Fibroblast of lung (primary cell): Measurements from ENCODE around the gene VIPR2. TPM values are rescaled to one million over a fixed set of nuclear protein-coding genes. Genes with fewer than 3 reads are reported as not detected.

Source experiments
- DNase-seq, 2 donors: peaks; one replicate each; pipeline versions ENCODE4 v3.0.0 to v3.0.0-alpha.2; 2010; ENCODE audit warnings: low read depth in 2 of 2
- H2AFZ ChIP-seq: 2 replicates; pipeline ENCODE4 v1.5.1; 2012; ENCODE audit warnings: low read length, control low read depth, inconsistent platforms
- H3K27ac ChIP-seq: 2 replicates; pipeline ENCODE4 v1.5.1; 2011; ENCODE audit warnings: low read length, control low read depth; ENCODE audit not compliant: insufficient read depth
- H3K27me3 ChIP-seq: 2 replicates; pipeline ENCODE4 v1.5.1; 2011; ENCODE audit warnings: mild to moderate bottlenecking, low read length; ENCODE audit not compliant: control insufficient read depth, insufficient read depth
- H3K36me3 ChIP-seq: 2 replicates; pipeline ENCODE4 v1.5.1; 2011; ENCODE audit warnings: low read length; ENCODE audit not compliant: control insufficient read depth, insufficient read depth
- H3K4me1 ChIP-seq: 2 replicates; pipeline ENCODE4 v1.5.1; 2011; ENCODE audit warnings: low read length; ENCODE audit not compliant: control insufficient read depth, insufficient read depth; ENCODE audit errors: extremely low read depth
- H3K4me2 ChIP-seq: 2 replicates; pipeline ENCODE4 v1.5.1; 2011; ENCODE audit warnings: low read length, control low read depth; ENCODE audit not compliant: insufficient read depth; ENCODE audit errors: extremely low read depth
- H3K4me3 ChIP-seq, 4 experiments: fragments of 200-600 bp in 1 of 4; sonication (generic) in 1 of 4; replicated peaks in 1 of 4; 2 replicates each; pipeline ENCODE4 v1.5.1; 2011 to 2016; ENCODE audit warnings: low read length in 4 of 4, low read depth in 3 of 4, mild to moderate bottlenecking in 3 of 4, control low read depth in 2 of 4, inconsistent platforms in 1 of 4, mixed read lengths in 1 of 4; ENCODE audit not compliant: insufficient read depth in 1 of 4; ENCODE audit errors: control extremely low read depth in 1 of 4
- H3K79me2 ChIP-seq: 2 replicates; pipeline ENCODE4 v1.5.1; 2012; ENCODE audit warnings: mild to moderate bottlenecking, low read length, inconsistent platforms; ENCODE audit not compliant: control insufficient read depth, insufficient read depth
- H3K9ac ChIP-seq: 2 replicates; pipeline ENCODE4 v1.5.1; 2011; ENCODE audit warnings: mild to moderate bottlenecking, low read length, control low read depth; ENCODE audit not compliant: insufficient read depth
- H3K9me3 ChIP-seq: 2 replicates; pipeline ENCODE4 v1.5.1; 2012; ENCODE audit warnings: low read depth, low read length; ENCODE audit not compliant: control insufficient read depth, insufficient read depth
- H4K20me1 ChIP-seq: 2 replicates; pipeline ENCODE4 v1.5.1; 2011; ENCODE audit warnings: low read length; ENCODE audit not compliant: control insufficient read depth, insufficient read depth; ENCODE audit errors: extremely low read depth
- EZH2 ChIP-seq: IDR thresholded peaks from 2 replicates; pipeline ENCODE4 v1.5.1; 2012; ENCODE audit warnings: low read length, control low read depth, mild to moderate bottlenecking; ENCODE audit errors: missing control alignments
- polyA plus RNA-seq, 2 donors: library from polyadenylated mRNA; depleted of rRNA in 1 of 2; stranded (reverse) in 1 of 2; unstranded in 1 of 2; fragments of >200 nt; gene quantifications; 2 replicates each; pipeline ENCODE4 v1.2.1, GENCODE V29; 2011 to 2012; ENCODE audit warnings: missing spikeins in 1 of 2
- total RNA-seq: library from RNA; depleted of rRNA; stranded (reverse); fragments of >200 nt; gene quantifications from 2 replicates; pipeline ENCODE4 v1.2.1, GENCODE V29; 2014
- TF ChIP-seq, protein P1 (sequence below), 2 donors: IDR thresholded peaks in 1 of 2; conservative IDR thresholded peaks in 1 of 2; 1 replicate in 1 of 2; 2 replicates in 1 of 2; pipeline ENCODE4 v1.5.1; 2011 to 2012; ENCODE audit warnings: low read length in 2 of 2, control low read depth in 1 of 2, inconsistent platforms in 1 of 2, low read depth in 1 of 2, mild to moderate bottlenecking in 1 of 2

The VIPR2 gene
- total and polyA plus RNA-seq, 2 donors (not counting 1 experiment from before 2014, with no cell fraction given): not detected

- no peaks in the 10 kb centered on the region for H3K4me1 ChIP-seq
- DNase-seq: no peak
- H3K27ac ChIP-seq: no peak overlapping the region
- no peak overlapping the region for H3K9ac ChIP-seq
- no peak overlapping the region for H3K4me3 ChIP-seq
- no peak overlapping the region for H3K4me2 ChIP-seq
- H3K36me3 ChIP-seq: no peaks in the 10 kb centered on the region
- H3K79me2 ChIP-seq: no peaks in the 10 kb centered on the region
- no peak for TF ChIP-seq EZH2
- TF ChIP-seq, protein P1, sequence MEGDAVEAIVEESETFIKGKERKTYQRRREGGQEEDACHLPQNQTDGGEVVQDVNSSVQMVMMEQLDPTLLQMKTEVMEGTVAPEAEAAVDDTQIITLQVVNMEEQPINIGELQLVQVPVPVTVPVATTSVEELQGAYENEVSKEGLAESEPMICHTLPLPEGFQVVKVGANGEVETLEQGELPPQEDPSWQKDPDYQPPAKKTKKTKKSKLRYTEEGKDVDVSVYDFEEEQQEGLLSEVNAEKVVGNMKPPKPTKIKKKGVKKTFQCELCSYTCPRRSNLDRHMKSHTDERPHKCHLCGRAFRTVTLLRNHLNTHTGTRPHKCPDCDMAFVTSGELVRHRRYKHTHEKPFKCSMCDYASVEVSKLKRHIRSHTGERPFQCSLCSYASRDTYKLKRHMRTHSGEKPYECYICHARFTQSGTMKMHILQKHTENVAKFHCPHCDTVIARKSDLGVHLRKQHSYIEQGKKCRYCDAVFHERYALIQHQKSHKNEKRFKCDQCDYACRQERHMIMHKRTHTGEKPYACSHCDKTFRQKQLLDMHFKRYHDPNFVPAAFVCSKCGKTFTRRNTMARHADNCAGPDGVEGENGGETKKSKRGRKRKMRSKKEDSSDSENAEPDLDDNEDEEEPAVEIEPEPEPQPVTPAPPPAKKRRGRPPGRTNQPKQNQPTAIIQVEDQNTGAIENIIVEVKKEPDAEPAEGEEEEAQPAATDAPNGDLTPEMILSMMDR (conservative IDR thresholded peaks at IDR 0.05 in 1 of 2, IDR thresholded peaks at IDR 0.05 in 1 of 2; ENCODE audit: low read depth in 1 of 2, low read length in 2 of 2): no peak
- no peaks in the 10 kb centered on the region for H3K27me3 ChIP-seq
- H2AFZ ChIP-seq: no peak overlapping the region
- no peaks in the 10 kb centered on the region for H4K20me1 ChIP-seq
- no peaks in the 10 kb centered on the region for H3K9me3 ChIP-seq
Observed at GRCh38 chr7:159099711-159100231, 44.9 kb downstream of the VIPR2 start.

DNA sequence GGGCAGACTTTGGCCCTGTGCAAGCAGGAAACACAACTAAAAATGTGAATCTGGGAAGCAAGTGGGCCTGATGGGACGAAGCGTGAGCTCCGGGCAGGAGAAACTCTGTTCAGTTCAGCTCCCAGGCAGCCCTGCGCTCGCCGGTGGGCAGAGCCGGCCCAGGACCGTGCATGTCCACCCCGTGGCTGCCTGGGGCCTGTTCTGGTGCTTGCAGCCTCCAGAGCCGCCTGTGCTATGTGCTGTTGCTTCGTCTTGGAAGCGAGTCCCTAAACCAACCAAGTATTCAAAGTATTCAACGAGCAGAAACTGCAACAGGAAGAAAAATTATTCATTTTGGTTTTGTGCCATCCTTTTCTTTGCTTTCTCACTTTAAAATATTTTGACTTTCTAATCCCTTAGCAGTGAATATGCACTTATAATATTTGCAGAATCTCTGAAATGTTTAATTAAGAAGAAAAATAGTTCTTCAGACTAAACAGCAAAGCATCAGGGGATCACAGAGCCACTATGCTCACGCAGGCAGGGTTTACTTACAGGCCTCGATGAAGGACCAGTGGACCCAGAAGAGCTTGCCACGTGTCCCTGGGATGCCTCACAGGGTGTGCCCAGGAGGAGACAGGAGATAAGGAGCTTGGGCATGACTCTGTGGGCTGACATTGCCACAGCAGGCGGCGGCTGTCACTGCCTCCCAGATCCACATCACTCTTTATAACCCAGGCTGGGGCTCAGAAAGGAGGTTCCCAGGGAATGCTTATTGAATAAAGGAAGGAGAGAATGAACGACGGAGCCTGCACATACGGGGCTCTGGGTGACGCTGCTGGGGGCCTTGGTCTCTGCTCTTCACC lies 45.6 kb downstream of the VIPR2 start:
- no peak overlapping the region for H3K4me3 ChIP-seq
- DNase-seq: no peak
- no peaks in the 10 kb centered on the region for H4K20me1 ChIP-seq
- no peaks in the 10 kb centered on the region for H3K79me2 ChIP-seq
- no peaks in the 10 kb centered on the region for H3K36me3 ChIP-seq
- H2AFZ ChIP-seq: no peak overlapping the region
- no peak overlapping the region for H3K27ac ChIP-seq
- no peaks in the 10 kb centered on the region for H3K27me3 ChIP-seq
- TF ChIP-seq, protein P1 (conservative IDR thresholded peaks at IDR 0.05 in 1 of 2, IDR thresholded peaks at IDR 0.05 in 1 of 2; ENCODE audit: low read depth in 1 of 2, low read length in 2 of 2): no peak
- no peak for TF ChIP-seq EZH2
- H3K4me1 ChIP-seq: no peaks in the 10 kb centered on the region
- no peak overlapping the region for H3K9ac ChIP-seq
- no peaks in the 10 kb centered on the region for H3K9me3 ChIP-seq
- H3K4me2 ChIP-seq: no peak overlapping the region

GRCh38 chr7:159098424-159098786 lies 46.3 kb downstream of the VIPR2 start:
- Histone ChIP-seq H4K20me1 (no peaks in the 10 kb centered on the region), H2AFZ (no peak overlapping the region), H3K79me2 (no peaks in the 10 kb centered on the region), H3K27ac (no peak overlapping the region), H3K36me3 (no peaks in the 10 kb centered on the region), H3K9ac (no peak overlapping the region), H3K4me1 (no peaks in the 10 kb centered on the region), H3K27me3 (no peaks in the 10 kb centered on the region), H3K4me2 (no peak overlapping the region), H3K9me3 (no peaks in the 10 kb centered on the region), H3K4me3 (no peak overlapping the region)
- DNase-seq: no peak
- TF ChIP-seq, protein P1 (conservative IDR thresholded peaks at IDR 0.05 in 1 of 2, IDR thresholded peaks at IDR 0.05 in 1 of 2; ENCODE audit: low read depth in 1 of 2, low read length in 2 of 2): no peak
- no peak for TF ChIP-seq EZH2
